ENCODE measurements around the gene ZNF280A.
A peak's percentile ranks its signal among the peaks of the same experiment; 100 is the strongest.

GRCh38 chr22:22558972-22559603, 39.0 kb upstream of the ZNF280A start, which contains the start of gene PRAME:
- no peak for TF ChIP-seq EZH2phosphoT487 (IDR thresholded peaks at IDR 0.05; ENCODE audit: unreplicated experiment)
- TF ChIP-seq, protein P1, sequence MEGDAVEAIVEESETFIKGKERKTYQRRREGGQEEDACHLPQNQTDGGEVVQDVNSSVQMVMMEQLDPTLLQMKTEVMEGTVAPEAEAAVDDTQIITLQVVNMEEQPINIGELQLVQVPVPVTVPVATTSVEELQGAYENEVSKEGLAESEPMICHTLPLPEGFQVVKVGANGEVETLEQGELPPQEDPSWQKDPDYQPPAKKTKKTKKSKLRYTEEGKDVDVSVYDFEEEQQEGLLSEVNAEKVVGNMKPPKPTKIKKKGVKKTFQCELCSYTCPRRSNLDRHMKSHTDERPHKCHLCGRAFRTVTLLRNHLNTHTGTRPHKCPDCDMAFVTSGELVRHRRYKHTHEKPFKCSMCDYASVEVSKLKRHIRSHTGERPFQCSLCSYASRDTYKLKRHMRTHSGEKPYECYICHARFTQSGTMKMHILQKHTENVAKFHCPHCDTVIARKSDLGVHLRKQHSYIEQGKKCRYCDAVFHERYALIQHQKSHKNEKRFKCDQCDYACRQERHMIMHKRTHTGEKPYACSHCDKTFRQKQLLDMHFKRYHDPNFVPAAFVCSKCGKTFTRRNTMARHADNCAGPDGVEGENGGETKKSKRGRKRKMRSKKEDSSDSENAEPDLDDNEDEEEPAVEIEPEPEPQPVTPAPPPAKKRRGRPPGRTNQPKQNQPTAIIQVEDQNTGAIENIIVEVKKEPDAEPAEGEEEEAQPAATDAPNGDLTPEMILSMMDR (conservative IDR thresholded peaks at IDR 0.05; ENCODE audit: low read depth in 2 of 2): peak; percentile 78 to 79
- TF ChIP-seq REST (IDR thresholded peaks at IDR 0.05; ENCODE audit: unreplicated experiment): no peak
- TF ChIP-seq EZH2 (IDR thresholded peaks at IDR 0.05; ENCODE audit: low read depth, unreplicated experiment): no peak
- no peak for TF ChIP-seq POLR2AphosphoS5 (IDR thresholded peaks at IDR 0.05; ENCODE audit: low read depth)
- no peak for TF ChIP-seq JUNB (IDR thresholded peaks at IDR 0.05; ENCODE audit: unreplicated experiment)
- no peak for TF ChIP-seq ZNF331 (CRISPR knock-in tag; IDR thresholded peaks at IDR 0.05; ENCODE audit: low read depth)

Data from GM23338 (cell line).